Heart right ventricle (tissue), 16 donors: ENCODE results near the gene MAP3K4. TPM values are rescaled to one million over a fixed set of nuclear protein-coding genes. Genes with fewer than 3 reads are reported as not detected.
A peak's percentile ranks its signal among the peaks of the same experiment; 100 is the strongest.

Experiments used
- ATAC-seq, 8 donors: fragments of 200-7000 bp; cut with Tn5 transposase; one replicate each; pipeline ENCODE4 v1.9.1; 2020; ENCODE audit warnings: mild to moderate bottlenecking in 8 of 8, moderate library complexity in 8 of 8, moderate number of reproducible peaks in 1 of 8
- DNase-seq, 2 donors: peaks; one replicate each; pipeline ENCODE4 v3.0.0-alpha.2; 2020
- H3K27ac ChIP-seq, 10 donors: fragments of 200-600 bp; sonication (generic) in 2 of 10; one replicate each; pipeline versions ENCODE4 v1.5.0 to v1.8.0; 2020 to 2022; ENCODE audit warnings: mild to moderate bottlenecking in 3 of 10
- H3K27me3 ChIP-seq, 7 donors: fragments of 200-600 bp; one replicate each; pipeline ENCODE4 v1.8.0; 2021 to 2022; ENCODE audit warnings: mild to moderate bottlenecking in 2 of 7
- H3K36me3 ChIP-seq, 9 donors: fragments of 200-600 bp; sonication (generic) in 1 of 9; one replicate each; pipeline versions ENCODE4 v1.5.0 to v1.8.0; 2020 to 2022; ENCODE audit warnings: mild to moderate bottlenecking in 2 of 9
- H3K4me1 ChIP-seq, 9 donors: fragments of 200-600 bp; sonication (generic) in 1 of 9; one replicate each; pipeline versions ENCODE4 v1.5.0 to v1.8.0; 2020 to 2022; ENCODE audit warnings: mild to moderate bottlenecking in 4 of 9
- H3K4me3 ChIP-seq, 10 donors: fragments of 200-600 bp; sonication (generic) in 2 of 10; one replicate each; pipeline versions ENCODE4 v1.5.0 to v1.8.0; 2020 to 2022; ENCODE audit warnings: mild to moderate bottlenecking in 7 of 10, moderate library complexity in 2 of 10
- H3K9me3 ChIP-seq, 11 donors: fragments of 200-600 bp in 10 of 11; sonication (generic) in 2 of 11; one replicate each; pipeline versions ENCODE4 v1.5.0 to v1.8.0; 2013 to 2022; ENCODE audit warnings: mild to moderate bottlenecking in 2 of 11, control low read depth in 1 of 11, moderate library complexity in 1 of 11
- WGBS, 2 donors: extraction: QIAGEN DNeasy Blood & Tissue Kit; methylation state at CpG; one replicate each; pipeline ENCODE4 v1.1.7; 2013; ENCODE audit warnings: inconsistent platforms in 1 of 2; 5-methylcytosine and 5-hydroxymethylcytosine counted together
- intact Hi-C, 10 donors: fragments of 100-400 bp; cut with DNase I; formaldehyde crosslinking; loops; one replicate each; pipeline versions ENCODE4 v1.11.1 to v1.14.2; 2022
- polyA plus RNA-seq, 2 donors: library from polyadenylated mRNA; stranded (reverse); fragments of 200-250 nt; gene quantifications; one replicate each; pipeline ENCODE4 v1.2.3, GENCODE V29; 2013
- total RNA-seq, 10 donors: library from RNA; stranded (reverse); fragmentation: NEBNext Ultra II Directional in 3 of 10; extraction: Animal tissue kit (Norgen Biotek cat#: 25700) in 3 of 10; gene quantifications; one replicate each; pipeline versions ENCODE4 v1.2.1 to v1.2.4, GENCODE V29; 2021 to 2023
- TF ChIP-seq, protein P1 (sequence below), 9 donors: fragments of 200-600 bp; sonication (generic) in 2 of 9; IDR thresholded peaks; one replicate each; pipeline versions ENCODE4 v1.5.0 to v1.8.0; 2021 to 2022; ENCODE audit warnings: antibody characterized with exemption in 9 of 9, mild to moderate bottlenecking in 5 of 9, moderate library complexity in 1 of 9
- donor health status: Arrhythmogenic right ventricular cardiomyopathy.
- donor health status: ischemic (EF 13 %, LVEDD 7.1; RV severe dilation, severe dysfunction).
- donor health status: healthy with polysubstance abuse.
- donor health status: DM: no; HTN: yes; CAD: no.
- donor health status: DM: no; HTN: no; CAD: no.
- donor health status: ischemic (EF 25% LVEDD 6.9; RV normal size, moderate dysfunction).
- donor health status: ischemic (EF 25% LVEDD 5.7; RV mildly dilated, moderate dysfunction).
- donor health status: healthy.
- donor health status: DM: yes; HTN: yes; CAD: no.
- donor health status: Ischemic cardiomyopathy.
- donor health status: ischemic (EF 35%, LVEDD 5.7; RV mildly dilated, moderate dysfunction).
- donor health status: nonischemic (EF 11% LVEDD 7.7; RV severe dilation, severe dysfunction).
- donor health status: DM: yes; HTN: yes; CAD: no.
- donor health status: PGD.
- donor health status: ischemic (EF 29% LVEDD 5.4; RV normal size, mild dysfunction).
- donor health status: nonischemic (EF 23%, LVEDD 6.1; RV moderate dilation, normal function).

MAP3K4 gene
- total and polyA plus RNA-seq, 12 donors: 10.5 to 50.2 (median 30.9) TPM

DNA sequence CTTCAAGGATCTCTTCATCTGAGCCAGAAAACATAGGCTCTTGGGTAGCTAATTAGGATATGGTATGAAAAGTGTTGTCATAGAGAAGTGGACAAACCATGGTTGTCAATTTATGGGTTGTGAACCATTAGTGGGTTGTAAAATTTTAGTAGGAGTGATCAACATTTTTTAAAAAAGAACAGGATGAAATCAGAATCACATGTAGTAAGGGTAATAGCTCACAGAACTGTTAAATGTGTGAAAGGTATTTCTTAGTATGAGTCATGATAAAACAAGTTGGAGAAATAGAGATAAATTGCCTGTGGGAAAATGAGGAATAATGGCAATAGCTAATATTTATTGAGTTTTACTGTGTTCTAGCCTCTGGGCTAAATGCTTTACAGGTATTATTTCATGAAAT is 113.4 kb downstream of the MAP3K4 start:
- Histone ChIP-seq H3K36me3 (peaks cover 0 to 100% (median 78%) of the 10 kb centered on the region in 9 donors), H3K9me3 (no peaks in the 10 kb centered on the region), H3K4me3 (no peak overlapping the region), H3K27ac (no peak overlapping the region), H3K4me1 (no peaks in the 10 kb centered on the region), H3K27me3 (no peaks in the 10 kb centered on the region)
- no peak for ATAC-seq
- no peak for DNase-seq
- intact Hi-C loops: no loop called here
- TF ChIP-seq, protein P1, sequence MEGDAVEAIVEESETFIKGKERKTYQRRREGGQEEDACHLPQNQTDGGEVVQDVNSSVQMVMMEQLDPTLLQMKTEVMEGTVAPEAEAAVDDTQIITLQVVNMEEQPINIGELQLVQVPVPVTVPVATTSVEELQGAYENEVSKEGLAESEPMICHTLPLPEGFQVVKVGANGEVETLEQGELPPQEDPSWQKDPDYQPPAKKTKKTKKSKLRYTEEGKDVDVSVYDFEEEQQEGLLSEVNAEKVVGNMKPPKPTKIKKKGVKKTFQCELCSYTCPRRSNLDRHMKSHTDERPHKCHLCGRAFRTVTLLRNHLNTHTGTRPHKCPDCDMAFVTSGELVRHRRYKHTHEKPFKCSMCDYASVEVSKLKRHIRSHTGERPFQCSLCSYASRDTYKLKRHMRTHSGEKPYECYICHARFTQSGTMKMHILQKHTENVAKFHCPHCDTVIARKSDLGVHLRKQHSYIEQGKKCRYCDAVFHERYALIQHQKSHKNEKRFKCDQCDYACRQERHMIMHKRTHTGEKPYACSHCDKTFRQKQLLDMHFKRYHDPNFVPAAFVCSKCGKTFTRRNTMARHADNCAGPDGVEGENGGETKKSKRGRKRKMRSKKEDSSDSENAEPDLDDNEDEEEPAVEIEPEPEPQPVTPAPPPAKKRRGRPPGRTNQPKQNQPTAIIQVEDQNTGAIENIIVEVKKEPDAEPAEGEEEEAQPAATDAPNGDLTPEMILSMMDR (IDR thresholded peaks at IDR 0.05): no peak

GRCh38 chr6:161105408-161105807 is 113.8 kb downstream of the MAP3K4 start:
- Histone ChIP-seq H3K4me1 (no peaks in the 10 kb centered on the region), H3K4me3 (no peak overlapping the region), H3K9me3 (no peaks in the 10 kb centered on the region), H3K36me3 (peaks cover 0 to 100% (median 79%) of the 10 kb centered on the region in 9 donors), H3K27me3 (no peaks in the 10 kb centered on the region), H3K27ac (no peak overlapping the region)
- ATAC-seq (no peak), DNase-seq (no peak)
- intact Hi-C loops: no loop called here
- TF ChIP-seq, protein P1 (IDR thresholded peaks at IDR 0.05): no peak
- WGBS, 2 donors: 95 to 99% methylated on average over 2 of the region's 2 CpGs

DNA sequence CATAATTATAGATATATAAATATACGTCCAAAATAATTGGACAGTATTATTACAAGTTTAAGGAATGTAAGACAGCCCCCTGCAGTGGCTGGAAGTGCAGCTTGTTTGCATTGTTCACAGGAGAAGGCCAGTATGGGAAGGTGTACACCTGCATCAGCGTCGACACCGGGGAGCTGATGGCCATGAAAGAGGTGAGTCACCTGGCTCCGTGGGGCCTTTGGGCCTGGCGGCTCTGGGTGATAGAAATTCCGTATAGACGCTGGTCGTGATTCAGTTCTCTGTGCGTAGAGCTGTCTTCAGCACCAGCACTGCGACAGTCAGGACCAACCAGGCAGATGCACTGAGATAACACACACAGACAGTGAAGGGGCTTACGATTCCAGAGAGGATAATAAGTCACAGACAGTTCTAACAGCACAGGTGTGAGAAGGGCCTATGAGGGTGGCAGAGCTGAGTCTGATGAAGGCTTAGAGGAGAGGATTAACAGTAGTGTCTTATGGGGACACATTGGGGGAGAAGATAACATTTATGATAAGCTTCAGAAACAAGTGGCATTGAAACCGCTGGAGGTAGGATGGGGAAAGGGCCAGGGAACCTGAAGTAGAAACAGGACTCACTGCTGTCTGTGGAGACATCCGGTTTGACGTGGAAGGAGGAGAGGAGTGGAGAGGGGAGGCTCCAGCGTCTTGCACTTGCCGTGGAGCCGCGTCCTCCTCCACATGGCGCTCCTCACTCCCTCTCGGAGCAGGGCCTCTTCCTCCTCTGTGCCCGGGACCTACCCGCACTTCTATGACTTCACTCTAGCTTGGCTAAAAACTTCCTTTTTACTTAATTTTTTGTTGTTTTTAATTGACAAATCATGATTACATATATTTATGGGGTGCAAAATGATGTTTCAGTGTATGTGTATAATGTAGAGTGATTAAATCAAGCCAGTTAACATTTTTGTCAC is 116.5 kb downstream of the MAP3K4 start:
- Histone ChIP-seq H3K36me3 (peaks cover 0 to 100% (median 89%) of the 10 kb centered on the region in 9 donors), H3K27ac (peak overlapping the region in 1 of 10 donors; percentile 21), H3K9me3 (no peaks in the 10 kb centered on the region), H3K4me1 (peaks cover 0 to 4% (median 0%) of the 10 kb centered on the region in 9 donors), H3K27me3 (no peaks in the 10 kb centered on the region), H3K4me3 (no peak overlapping the region)
- ATAC-seq (no peak), DNase-seq (no peak)
- WGBS, 2 donors: 93 to 96% methylated on average over 23 of the region's 23 CpGs
- intact Hi-C loops: no loop called here
- TF ChIP-seq, protein P1 (IDR thresholded peaks at IDR 0.05): no peak

DNA sequence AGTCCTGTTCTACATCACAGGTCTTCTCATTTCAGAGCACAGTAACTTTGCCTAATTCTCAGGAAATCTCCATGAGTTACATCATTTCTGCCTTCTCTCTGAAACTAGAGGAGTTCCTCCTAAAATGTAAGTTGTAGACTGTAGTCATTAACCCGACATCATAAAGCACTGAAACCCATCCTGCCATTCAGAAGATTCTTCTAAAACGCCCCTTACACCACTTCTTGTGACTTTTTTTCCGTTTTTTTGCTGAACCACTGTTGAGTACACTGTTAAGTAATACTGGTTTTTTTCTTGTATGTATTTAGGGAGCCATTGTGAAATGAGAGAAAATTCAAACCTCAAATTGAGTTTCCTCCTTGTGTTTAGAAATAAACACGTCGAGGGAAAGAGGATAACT is 117.3 kb downstream of the MAP3K4 start:
- H3K9me3 ChIP-seq: no peaks in the 10 kb centered on the region
- H3K4me3 ChIP-seq: no peak overlapping the region
- ATAC-seq (no peak), DNase-seq (no peak)
- intact Hi-C loops: no loop called here
- no peaks in the 10 kb centered on the region for H3K27me3 ChIP-seq
- H3K27ac ChIP-seq: peak overlapping the region in 1 of 10 donors; percentile 21
- TF ChIP-seq, protein P1 (IDR thresholded peaks at IDR 0.05): no peak
- H3K4me1 ChIP-seq: peaks cover 0 to 4% (median 0%) of the 10 kb centered on the region in 9 donors
- H3K36me3 ChIP-seq: peaks cover 0 to 100% (median 85%) of the 10 kb centered on the region in 9 donors
- 92 to 97% methylated on average over 5 of the region's 5 CpGs for WGBS, 2 donors
